H1 (cell line): ENCODE data around the gene PBX3. TPM values are rescaled to one million over a fixed set of nuclear protein-coding genes. Genes with fewer than 3 reads are reported as not detected.

Experiments
- CTCF ChIA-PET: fragments of 300-600 bp; sonication (Branson Sonifier 250); formaldehyde crosslinking; loops from one replicate; lab custom pipeline; 2021; ENCODE audit not compliant: partially characterized antibody; lab: Charles Lee
- POLR2A ChIA-PET: fragments of 300-600 bp; sonication (Branson Sonifier 250); formaldehyde crosslinking; loops from one replicate; lab custom pipeline; 2021; ENCODE audit warnings: inconsistent platforms; ENCODE audit not compliant: partially characterized antibody; lab: Charles Lee
- DNase-seq, 2 experiments: peaks; one replicate each; pipeline versions ENCODE4 v3.0.0 to v3.0.0-alpha.2; 2010 to 2022; ENCODE audit warnings: low spot score in 2 of 2, low read depth in 1 of 2, mixed read lengths in 1 of 2
- FAIRE-seq: peaks from 2 replicates; lab custom pipeline; 2011; peaks lifted over from hg19 to GRCh38; lab: Jason Lieb, UNC
- H2AFZ ChIP-seq: 2 replicates; pipeline ENCODE4 v1.8.1; 2012; ENCODE audit warnings: low read length, inconsistent platforms
- H2AK5ac ChIP-seq: 2 replicates; pipeline ENCODE4 v1.6.1; 2013; ENCODE audit warnings: low read depth, low read length
- H2BK120ac ChIP-seq: replicated peaks from 2 replicates; pipeline ENCODE3; 2013; ENCODE audit warnings: low read depth, low read length, inconsistent platforms
- H2BK12ac ChIP-seq: 2 replicates; pipeline ENCODE4 v1.6.1; 2013; ENCODE audit warnings: low read depth, low read length
- H2BK15ac ChIP-seq: 2 replicates; pipeline ENCODE4 v1.6.1; 2013; ENCODE audit warnings: low read length
- H2BK20ac ChIP-seq: 2 replicates; pipeline ENCODE4 v1.6.1; 2013; ENCODE audit warnings: low read length
- H2BK5ac ChIP-seq: 2 replicates; pipeline ENCODE4 v1.6.1; 2013; ENCODE audit warnings: low read depth, low read length
- H3K14ac ChIP-seq: 2 replicates; pipeline ENCODE4 v1.6.1; 2013; ENCODE audit warnings: inconsistent platforms; ENCODE audit not compliant: insufficient read length
- H3K18ac ChIP-seq: 2 replicates; pipeline ENCODE4 v1.6.1; 2013; ENCODE audit warnings: low read length; ENCODE audit errors: extremely low read depth
- H3K23ac ChIP-seq: 2 replicates; pipeline ENCODE4 v1.6.1; 2013; ENCODE audit warnings: inconsistent platforms; ENCODE audit not compliant: insufficient read length
- H3K23me2 ChIP-seq: 2 replicates; pipeline ENCODE4 v1.6.1; 2013; ENCODE audit warnings: low read depth, low read length
- H3K27ac ChIP-seq: 2 replicates; pipeline ENCODE4 v1.6.1; 2011; ENCODE audit warnings: low read depth, low read length, inconsistent platforms
- H3K27me3 ChIP-seq, 4 experiments: replicated peaks in 1 of 4; 1 replicate in 1 of 4; 2 replicates in 3 of 4; pipeline versions ENCODE4 v1.6.1 to v1.8.1; 2011 to 2013; ENCODE audit warnings: low read length in 3 of 4, mild to moderate bottlenecking in 3 of 4, inconsistent platforms in 2 of 4, mixed read lengths in 2 of 4, moderate library complexity in 1 of 4; ENCODE audit not compliant: control insufficient read depth in 3 of 4, insufficient read depth in 3 of 4; ENCODE audit errors: extremely low read depth in 1 of 4
- H3K36me3 ChIP-seq, 4 experiments: 2 replicates each; pipeline versions ENCODE4 v1.6.1 to v1.8.1; 2011 to 2013; ENCODE audit warnings: mild to moderate bottlenecking in 4 of 4, low read length in 3 of 4, moderate library complexity in 2 of 4, control low read depth in 1 of 4, inconsistent platforms in 1 of 4; ENCODE audit not compliant: insufficient read depth in 4 of 4, control insufficient read depth in 2 of 4
- H3K4ac ChIP-seq: replicated peaks from 2 replicates; pipeline ENCODE3; 2013; ENCODE audit warnings: low read length, low read depth, mixed read lengths, inconsistent platforms; ENCODE audit not compliant: insufficient read length
- H3K4me1 ChIP-seq, 4 experiments: replicated peaks in 1 of 4; 1 replicate in 1 of 4; 2 replicates in 3 of 4; pipeline versions ENCODE4 v1.6.1 to v1.8.1; 2011 to 2013; ENCODE audit warnings: low read length in 3 of 4, inconsistent platforms in 2 of 4, mixed read lengths in 1 of 4; ENCODE audit not compliant: insufficient read depth in 4 of 4, control insufficient read depth in 3 of 4
- H3K4me2 ChIP-seq, 2 experiments: 2 replicates each; pipeline versions ENCODE4 v1.6.1 to v1.8.1; 2011 to 2013; ENCODE audit warnings: low read depth in 2 of 2, low read length in 2 of 2, control low read depth in 1 of 2, inconsistent platforms in 1 of 2, mild to moderate bottlenecking in 1 of 2; ENCODE audit not compliant: insufficient read depth in 1 of 2
- H3K4me3 ChIP-seq, 4 experiments: fragments of 200-600, 300-600 bp in 1 of 4; sonication (generic), shearing (Covaris generic), sonication (Bioruptor Twin) in 1 of 4; 2 replicates each; pipeline versions ENCODE4 v1.5.1 to v1.8.1; 2011 to 2016; ENCODE audit warnings: low read length in 4 of 4, low read depth in 3 of 4, control low read depth in 2 of 4, inconsistent platforms in 2 of 4, mild to moderate bottlenecking in 2 of 4, mixed read lengths in 1 of 4, moderate library complexity in 1 of 4; ENCODE audit not compliant: insufficient read depth in 2 of 4; ENCODE audit errors: extremely low read depth in 1 of 4
- H3K56ac ChIP-seq: replicated peaks from 2 replicates; pipeline ENCODE3; 2013; ENCODE audit warnings: low read depth, mild to moderate bottlenecking, mixed read lengths, low read length, inconsistent platforms; ENCODE audit not compliant: insufficient read length
- H3K79me1 ChIP-seq: 2 replicates; pipeline ENCODE4 v1.6.1; 2013; ENCODE audit warnings: low read depth, low read length, control low read depth
- H3K79me2 ChIP-seq, 2 experiments: 2 replicates each; pipeline versions ENCODE4 v1.6.1 to v1.8.1; 2012 to 2013; ENCODE audit warnings: low read length in 2 of 2, mild to moderate bottlenecking in 2 of 2, inconsistent platforms in 1 of 2; ENCODE audit not compliant: insufficient read depth in 2 of 2, control insufficient read depth in 1 of 2
- H3K9ac ChIP-seq, 4 experiments: replicated peaks in 1 of 4; 1 replicate in 1 of 4; 2 replicates in 3 of 4; pipeline versions ENCODE4 v1.6.1 to v1.8.1; 2011 to 2013; ENCODE audit warnings: low read depth in 3 of 4, low read length in 3 of 4, control low read depth in 2 of 4, mild to moderate bottlenecking in 2 of 4, moderate library complexity in 2 of 4, inconsistent platforms in 1 of 4; ENCODE audit errors: extremely low read depth in 1 of 4
- H3K9me3 ChIP-seq, 2 experiments: 2 replicates each; pipeline versions ENCODE4 v1.6.1 to v1.8.1; 2012 to 2013; ENCODE audit warnings: mild to moderate bottlenecking in 2 of 2, moderate library complexity in 2 of 2, control low read depth in 1 of 2, inconsistent platforms in 1 of 2, low read depth in 1 of 2, low read length in 1 of 2, mixed read lengths in 1 of 2; ENCODE audit not compliant: insufficient read depth in 2 of 2
- H4K20me1 ChIP-seq, 2 experiments: replicated peaks in 1 of 2; 2 replicates each; pipeline versions ENCODE3 to v1.8.1; 2011 to 2013; ENCODE audit warnings: inconsistent platforms in 2 of 2, low read length in 2 of 2, mild to moderate bottlenecking in 1 of 2; ENCODE audit not compliant: insufficient read depth in 2 of 2, control insufficient read depth in 1 of 2
- H4K5ac ChIP-seq: 2 replicates; pipeline ENCODE4 v1.6.1; 2013; ENCODE audit warnings: low read length, low read depth, mixed read lengths, inconsistent platforms; ENCODE audit not compliant: insufficient read length
- H4K8ac ChIP-seq: 2 replicates; pipeline ENCODE4 v1.8.0; 2013; ENCODE audit warnings: mild to moderate bottlenecking, moderate library complexity, low read length, inconsistent platforms; ENCODE audit not compliant: insufficient read depth; ENCODE audit errors: extremely low read depth
- H4K91ac ChIP-seq: replicated peaks from 2 replicates; pipeline ENCODE3; 2013; ENCODE audit warnings: low read length, mixed read lengths, inconsistent platforms; ENCODE audit not compliant: insufficient read length
- ASH2L ChIP-seq: fragments of 200-600, 300-600 bp; sonication (generic); IDR thresholded peaks from one replicate; pipeline ENCODE4 v1.7.1; 2017; ENCODE audit warnings: low read length
- CBX8 ChIP-seq: fragments of 300-800, 300-1000 bp; sonication (generic); IDR thresholded peaks from 2 replicates; pipeline ENCODE4 v1.7.1; 2016; ENCODE audit warnings: low read depth, low read length, borderline replicate concordance
- CHD2 ChIP-seq: IDR thresholded peaks from 2 replicates; pipeline ENCODE4 v1.6.1; 2012; ENCODE audit warnings: low read length, improper control_type of control experiment
- CREB1 ChIP-seq: IDR thresholded peaks from 2 replicates; pipeline ENCODE4 v1.6.1; 2012; ENCODE audit warnings: inconsistent platforms
- CTBP2 ChIP-seq: IDR thresholded peaks from 2 replicates; pipeline ENCODE4 v1.7.0; 2011; ENCODE audit warnings: borderline replicate concordance, mild to moderate bottlenecking, moderate library complexity, mixed read lengths, low read length; ENCODE audit not compliant: insufficient read depth, insufficient read length
- EP300 ChIP-seq, 2 experiments: IDR thresholded peaks; 1 replicate in 1 of 2; 2 replicates in 1 of 2; pipeline ENCODE4 v1.6.1; 2011 to 2012; ENCODE audit warnings: low read depth in 2 of 2, low read length in 2 of 2, mild to moderate bottlenecking in 2 of 2, borderline replicate concordance in 1 of 2, inconsistent platforms in 1 of 2, moderate library complexity in 1 of 2
- EZH2 ChIP-seq: fragments of 200-600 bp; sonication (generic); IDR thresholded peaks from 2 replicates; pipeline ENCODE4 v1.7.1; 2012; ENCODE audit warnings: low read depth, mild to moderate bottlenecking, moderate library complexity, low read length, inconsistent platforms; ENCODE audit not compliant: severe bottlenecking
- GTF2F1 ChIP-seq: IDR thresholded peaks from 2 replicates; pipeline ENCODE4 v1.6.1; 2012; ENCODE audit warnings: low read depth, low read length, improper control_type of control experiment, borderline replicate concordance
- RAD21 ChIP-seq, 2 experiments: IDR thresholded peaks in 1 of 2; conservative IDR thresholded peaks in 1 of 2; 2 replicates each; pipeline ENCODE4 v1.6.1; 2011; ENCODE audit warnings: low read depth in 2 of 2, low read length in 2 of 2, improper control_type of control experiment in 1 of 2, inconsistent platforms in 1 of 2, mild to moderate bottlenecking in 1 of 2, moderate library complexity in 1 of 2
- SP2 ChIP-seq: IDR thresholded peaks from 2 replicates; pipeline ENCODE4 v1.6.1; 2012; ENCODE audit warnings: mild to moderate bottlenecking, low read length, inconsistent platforms
- polyA plus RNA-seq, 7 experiments: library from polyadenylated mRNA; depleted of rRNA in 3 of 7; stranded (reverse) in 5 of 7; unstranded in 2 of 7; fragments of >200 nt in 5 of 7; fragments of 200-250 nt in 2 of 7; gene quantifications; 1 replicate in 5 of 7; 2 replicates in 1 of 7; 4 replicates in 1 of 7; pipeline versions ENCODE4 v1.2.1 to v1.2.3, GENCODE V29; 2011 to 2013; ENCODE audit warnings: missing spikeins in 2 of 7, mixed read lengths in 2 of 7
- total RNA-seq: library from RNA; stranded (reverse); fragmentation: NEBNext Ultra II Directional; extraction: Animal tissue kit (Norgen Biotek cat#: 25700); gene quantifications from 2 replicates; pipeline ENCODE4 v1.2.1, GENCODE V29; 2021
- TF ChIP-seq, protein P1 (sequence below): IDR thresholded peaks from 2 replicates; pipeline ENCODE4 v1.6.1; 2012; ENCODE audit warnings: inconsistent platforms

PBX3 gene
- total and polyA plus RNA-seq, 2 of the 8 experiments (the other 6 are each of a cell fraction or from before 2014, with no cell fraction given) = 22.7 to 44.3 TPM

DNA sequence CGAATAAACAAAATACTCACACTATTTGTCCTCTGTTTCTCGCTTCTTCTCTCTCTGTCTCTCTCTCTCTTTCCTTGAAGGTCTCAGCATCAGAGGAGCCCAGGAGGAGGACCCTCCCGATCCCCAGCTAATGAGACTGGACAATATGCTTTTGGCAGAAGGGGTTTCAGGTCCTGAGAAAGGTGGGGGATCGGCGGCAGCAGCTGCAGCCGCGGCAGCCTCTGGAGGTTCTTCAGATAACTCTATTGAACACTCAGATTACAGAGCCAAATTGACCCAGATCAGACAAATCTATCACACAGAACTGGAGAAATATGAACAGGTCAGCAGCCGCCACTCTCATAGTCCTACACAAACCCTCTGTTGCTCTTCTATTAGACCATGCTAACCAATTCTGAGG lies 168.4 kb downstream of the PBX3 start (continued):
- no peak for TF ChIP-seq GTF2F1

GRCh38 chr9:125919565-125919964 lies 172.4 kb downstream of the PBX3 start:
- 0 out of 4 replicates have a peak, but pooled peaks cover 0 to under 1% of the 10 kb centered on the region in 2 experiments for H3K79me2 ChIP-seq
- POLR2A ChIA-PET = no interaction called here

More at GRCh38 chr9:125919565-125919964, 172.4 kb downstream of the PBX3 start:
- Histone ChIP-seq H3K4me2 (no peak overlapping the region), H2BK15ac (no peak overlapping the region), H3K4me3 (no peak overlapping the region), H4K91ac (no peak overlapping the region), H3K23me2 (no peaks in the 10 kb centered on the region), H3K4ac (no peak overlapping the region), H3K79me1 (no peaks in the 10 kb centered on the region; the same call in 1 of the 2 replicates), H4K8ac (no peak overlapping the region), H2BK20ac (no peak overlapping the region), H2BK5ac (no peak overlapping the region), H3K9ac (no peak overlapping the region), H4K5ac (no peak overlapping the region), H3K4me1 (no peaks in the 10 kb centered on the region), H2AK5ac (no peak overlapping the region), H3K27ac (no peak overlapping the region), H3K18ac (no peak overlapping the region), H3K36me3 (peaks cover 0 to 4% (median 0%) of the 10 kb centered on the region in 4 experiments; a peak in 1 of 8 replicates), H3K56ac (no peak overlapping the region), H3K9me3 (no peaks in the 10 kb centered on the region), H2BK12ac (no peak overlapping the region), H2BK120ac (no peak overlapping the region), H3K23ac (no peak overlapping the region), H3K27me3 (no peaks in the 10 kb centered on the region), H2AFZ (no peak overlapping the region), H4K20me1 (peaks cover 0 to 4% of the 10 kb centered on the region in 2 experiments), H3K14ac (no peak overlapping the region)
- no peak for TF ChIP-seq RAD21 (IDR thresholded peaks at IDR 0.05 in 1 of 2, conservative IDR thresholded peaks at IDR 0.05 in 1 of 2; ENCODE audit: low read depth in 2 of 2, low read length in 2 of 2)
- TF ChIP-seq EZH2 = no peak
- no peak for TF ChIP-seq ASH2L
- TF ChIP-seq, protein P1, sequence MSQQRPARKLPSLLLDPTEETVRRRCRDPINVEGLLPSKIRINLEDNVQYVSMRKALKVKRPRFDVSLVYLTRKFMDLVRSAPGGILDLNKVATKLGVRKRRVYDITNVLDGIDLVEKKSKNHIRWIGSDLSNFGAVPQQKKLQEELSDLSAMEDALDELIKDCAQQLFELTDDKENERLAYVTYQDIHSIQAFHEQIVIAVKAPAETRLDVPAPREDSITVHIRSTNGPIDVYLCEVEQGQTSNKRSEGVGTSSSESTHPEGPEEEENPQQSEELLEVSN = no peak
- TF ChIP-seq SP2 = no peak
- TF ChIP-seq CBX8 = no peak
- TF ChIP-seq CREB1 = no peak
- TF ChIP-seq EP300 (IDR thresholded peaks at IDR 0.05; ENCODE audit: borderline replicate concordance in 1 of 2, low read depth in 2 of 2, low read length in 2 of 2) = no peak
- TF ChIP-seq CTBP2 = no peak
- no peak for TF ChIP-seq CHD2
- no peak for FAIRE-seq
- no peak for DNase-seq
- CTCF ChIA-PET = interaction anchor here (0.7 to 1.3 kb wide), 2 partner anchors 15 to 20 kb away, joined by 3 to 4 read pairs; no protein-coding TSS in a partner anchor
